GM19043 (cell line): ENCODE data around the gene SS18L1.

Source experiments
- ATAC-seq: cut with Tn5 transposase; IDR thresholded peaks from one replicate; pipeline ENCODE4 v1.9.1; 2021; ENCODE audit warnings: low read depth; ENCODE audit not compliant: unreplicated experiment

SS18L1 gene

GRCh38 chr20:62191781-62192559 lies 48.4 kb downstream of the SS18L1 start:
- no peak for ATAC-seq

- ATAC-seq: no peak
Observed at GRCh38 chr20:62192635-62193034, 49.1 kb downstream of the SS18L1 start.

GRCh38 chr20:62193079-62194025 lies 49.8 kb downstream of the SS18L1 start:
- ATAC-seq: no peak

DNA sequence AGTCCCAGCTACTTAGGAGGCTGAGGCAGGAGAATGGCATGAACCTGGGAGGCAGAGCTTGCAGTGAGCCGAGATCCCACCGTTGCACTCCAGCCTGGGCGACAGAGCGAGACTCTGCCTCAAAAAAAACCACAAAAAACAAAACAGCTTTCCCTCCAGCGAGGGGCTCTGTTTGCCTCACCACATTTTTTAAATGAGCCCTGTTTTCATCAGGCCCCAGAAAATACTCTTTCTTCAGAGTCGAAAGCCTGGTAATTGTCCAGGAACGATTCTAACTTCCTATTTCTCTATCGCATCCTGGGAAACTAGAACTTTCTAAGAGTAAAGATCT lies 51.5 kb downstream of the SS18L1 start:
- ATAC-seq: no peak

DNA sequence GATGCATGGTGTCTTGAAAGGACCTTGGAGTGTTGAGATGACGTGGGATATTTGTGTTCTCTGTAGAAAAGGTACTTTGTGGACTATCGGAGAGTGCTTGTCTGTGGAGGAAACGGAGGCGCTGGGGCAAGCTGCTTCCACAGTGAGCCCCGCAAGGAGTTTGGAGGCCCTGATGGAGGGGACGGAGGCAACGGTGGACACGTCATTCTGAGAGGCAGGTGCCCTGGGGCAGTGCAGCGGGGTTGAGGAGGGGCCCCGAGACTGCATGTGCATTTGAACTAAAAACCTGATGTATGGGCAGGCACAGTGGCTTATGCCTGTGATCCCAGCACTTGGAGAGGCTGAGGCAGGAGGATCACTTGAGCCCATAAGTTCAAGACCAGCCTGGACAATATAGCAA lies 52.2 kb downstream of the SS18L1 start:
- no peak for ATAC-seq

DNA sequence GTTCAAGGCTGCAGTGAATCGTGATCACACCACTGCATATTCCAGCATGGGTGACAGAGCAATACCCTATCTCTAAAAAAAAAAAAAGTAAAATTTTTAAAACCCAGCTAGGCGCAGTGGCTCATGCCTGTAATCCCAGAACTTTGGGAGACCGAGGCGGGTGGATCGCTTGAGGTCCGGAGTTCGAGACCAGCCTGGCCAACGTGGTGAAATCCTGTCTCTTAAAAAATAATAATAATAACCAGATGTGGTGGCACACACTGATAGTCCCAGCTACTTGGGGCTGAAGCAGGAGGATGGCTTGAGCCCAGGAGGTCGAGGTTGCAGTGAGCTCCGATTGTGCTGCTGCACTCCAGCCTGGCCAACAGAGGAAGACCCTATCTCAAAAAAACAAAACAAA lies 52.7 kb downstream of the SS18L1 start:
- ATAC-seq: no peak

- ATAC-seq: no peak
Observed at GRCh38 chr20:62197311-62197710, 53.7 kb downstream of the SS18L1 start.

GRCh38 chr20:62197801-62198200 lies 54.2 kb downstream of the SS18L1 start:
- ATAC-seq: no peak

DNA sequence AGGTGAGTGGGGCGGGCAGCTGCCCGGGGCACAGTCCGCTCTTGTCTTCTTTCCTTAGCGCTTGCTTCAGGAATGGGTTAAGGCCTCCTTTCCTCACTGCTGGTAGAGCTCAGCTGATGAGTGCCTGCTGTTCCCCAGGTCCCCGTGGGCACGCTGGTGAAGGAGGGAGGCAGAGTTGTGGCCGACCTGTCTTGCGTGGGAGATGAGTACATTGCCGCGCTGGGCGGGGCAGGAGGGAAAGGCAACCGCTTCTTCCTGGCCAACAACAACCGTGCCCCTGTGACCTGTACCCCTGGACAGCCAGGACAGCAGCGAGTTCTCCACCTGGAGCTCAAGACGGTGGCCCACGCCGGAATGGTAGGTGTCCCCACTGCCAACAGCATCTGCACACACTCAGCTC lies 54.9 kb downstream of the SS18L1 start:
- no peak for ATAC-seq

DNA sequence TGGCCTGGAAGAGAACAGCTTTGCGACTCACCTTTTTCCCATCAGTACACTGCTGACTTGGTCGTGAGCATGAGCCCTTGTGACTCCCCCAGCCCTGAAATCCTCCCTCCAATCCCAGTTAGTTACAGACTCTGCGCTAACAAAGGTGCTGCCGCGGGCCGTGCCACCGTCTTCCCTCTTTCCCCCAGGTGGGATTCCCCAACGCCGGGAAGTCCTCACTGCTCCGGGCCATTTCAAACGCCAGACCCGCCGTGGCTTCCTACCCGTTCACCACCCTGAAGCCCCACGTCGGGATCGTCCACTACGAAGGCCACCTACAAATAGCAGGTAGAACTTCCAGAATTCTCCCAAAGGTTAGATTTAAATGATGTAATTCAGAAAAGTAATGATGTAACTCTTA lies 55.4 kb downstream of the SS18L1 start:
- ATAC-seq: no peak

GRCh38 chr20:62200491-62201172 lies 57.1 kb downstream of the SS18L1 start:
- no peak for ATAC-seq

- ATAC-seq: no peak
Observed at GRCh38 chr20:62201173-62202082, 57.9 kb downstream of the SS18L1 start.

DNA sequence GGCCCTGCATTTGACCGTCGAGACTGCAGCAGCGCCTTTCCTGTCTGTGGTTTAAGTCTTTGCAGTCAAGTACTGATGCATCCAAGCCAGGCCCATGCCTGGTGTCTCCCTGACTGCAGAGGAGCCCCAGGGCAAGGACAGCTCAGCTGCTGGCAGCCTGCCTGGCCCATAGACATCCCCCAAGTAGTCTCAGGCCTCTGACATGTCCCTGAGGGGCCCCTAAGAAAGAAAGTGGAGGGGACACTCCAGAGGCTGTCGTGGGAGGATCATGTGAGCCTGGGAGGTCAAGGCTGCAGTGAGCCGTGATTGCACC lies 58.5 kb downstream of the SS18L1 start:
- no peak for ATAC-seq

DNA sequence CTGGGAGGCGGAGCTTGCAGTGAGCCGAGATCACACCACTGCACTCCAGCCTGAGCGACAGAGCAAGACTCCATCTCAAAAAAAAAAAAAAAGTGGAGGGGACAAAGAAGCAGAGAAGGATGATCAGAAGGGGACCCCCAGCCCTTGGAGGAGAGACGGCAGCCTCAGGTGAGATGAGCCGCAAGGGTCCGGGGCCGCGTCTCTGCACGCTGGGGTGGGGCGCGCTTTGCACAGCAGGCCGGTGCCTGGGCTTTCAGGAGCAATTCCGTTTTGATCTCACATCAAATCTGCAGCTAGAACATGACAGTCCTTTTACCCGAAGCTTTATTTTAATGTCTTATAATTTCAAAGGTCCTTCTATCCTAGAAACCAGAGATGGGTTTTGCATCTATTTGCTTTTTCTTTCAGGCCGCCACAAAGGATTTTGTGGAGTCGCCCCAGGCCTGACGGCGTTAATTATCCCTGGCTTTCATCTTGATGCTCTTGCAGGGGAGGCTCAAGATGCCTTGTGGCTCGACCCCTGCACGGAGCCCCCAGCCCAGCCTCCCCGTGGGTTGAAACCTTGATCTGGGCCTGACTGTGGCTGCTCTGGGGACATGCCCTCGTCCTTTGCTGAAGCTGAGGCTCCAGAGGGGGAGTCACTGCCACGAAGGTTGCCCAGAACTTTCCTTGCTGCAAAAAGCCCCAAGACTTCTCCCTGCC lies 59.3 kb downstream of the SS18L1 start:
- no peak for ATAC-seq

GRCh38 chr20:62203378-62204030 lies 59.9 kb downstream of the SS18L1 start:
- ATAC-seq: no peak

DNA sequence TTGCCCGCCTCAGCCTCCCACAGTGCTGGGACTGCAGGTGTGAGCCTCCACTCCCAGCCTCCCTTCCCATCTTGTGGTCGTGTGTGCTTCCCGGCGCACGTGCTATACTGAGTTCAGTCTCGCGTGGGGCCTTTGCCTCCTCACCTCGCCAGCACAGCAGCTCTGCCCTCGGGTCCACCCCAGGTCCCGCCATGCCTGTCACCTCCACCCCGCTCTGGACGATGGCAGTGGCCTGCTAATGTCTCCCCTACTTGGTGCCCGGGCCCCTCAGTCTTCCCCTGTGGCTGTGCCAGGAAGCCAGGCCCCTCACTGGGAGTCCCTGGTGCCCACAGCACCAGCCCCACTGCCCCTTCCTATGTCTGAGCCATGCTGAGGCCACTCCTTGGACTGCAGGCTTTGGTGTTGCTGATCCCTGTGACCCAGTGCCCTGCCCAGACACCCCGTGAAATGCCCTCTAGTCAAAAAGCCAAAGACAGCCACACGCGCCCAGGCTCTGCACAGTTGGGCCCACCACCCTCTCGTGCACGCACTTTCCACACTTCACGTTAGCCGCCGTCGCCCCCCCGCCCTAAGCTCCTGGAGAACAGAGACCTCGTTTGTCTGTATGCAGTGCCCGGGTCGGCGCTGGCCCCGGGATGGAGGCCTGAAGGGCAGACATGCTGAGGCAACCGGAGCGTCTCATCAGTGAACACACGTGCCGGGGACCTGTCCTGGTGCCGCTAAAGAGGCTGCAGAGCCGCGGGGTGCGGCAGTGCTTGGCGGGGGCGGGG lies 62.2 kb downstream of the SS18L1 start:
- no peak for ATAC-seq

DNA sequence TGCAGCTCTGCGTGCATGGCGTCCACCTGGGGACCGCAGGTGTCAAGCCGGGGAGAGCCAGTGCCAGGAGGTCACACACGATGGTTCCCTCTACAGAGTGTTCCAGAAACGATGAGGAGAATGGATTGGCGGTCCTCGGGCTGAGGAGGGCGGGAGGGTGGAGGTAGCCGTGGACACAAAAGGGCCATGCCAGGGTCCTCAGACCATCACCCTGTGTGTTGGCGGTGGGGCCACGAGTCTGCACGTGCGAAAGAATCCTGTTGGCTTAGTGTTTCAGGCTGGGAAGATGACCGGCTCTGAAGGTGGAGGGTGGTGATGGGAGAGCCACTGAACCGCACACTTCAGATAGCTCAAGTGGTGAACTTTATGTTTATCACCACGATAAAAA lies 62.8 kb downstream of the SS18L1 start:
- ATAC-seq: no peak

GRCh38 chr20:62208061-62208794 lies 64.7 kb downstream of the SS18L1 start:
- ATAC-seq: no peak
